HepG2 (cell line): ENCODE measurements around the gene RAB17.
A peak's percentile ranks its signal among the peaks of the same experiment; 100 is the strongest.

Experiments
- EZH2 ChIP-seq: conservative IDR thresholded peaks from 2 replicates; pipeline ENCODE4 v1.6.1; 2012; ENCODE audit warnings: mild to moderate bottlenecking, low read depth, low read length, moderate library complexity
- FOXK1 ChIP-seq: sonication (generic); formaldehyde crosslinking; IDR thresholded peaks from 2 replicates; pipeline ENCODE4 v1.4.0; 2020; ENCODE audit warnings: low read depth, missing genetic modification reagents, borderline replicate concordance
- MXI1 ChIP-seq: IDR thresholded peaks from 3 replicates; pipeline ENCODE4 v1.6.1; 2012; ENCODE audit warnings: low read depth, low read length, inconsistent platforms, borderline replicate concordance
- POLR2A ChIP-seq, 2 experiments: IDR thresholded peaks; 2 replicates each; pipeline ENCODE4 v1.6.1; 2011; ENCODE audit warnings: low read depth in 2 of 2, low read length in 2 of 2, mild to moderate bottlenecking in 1 of 2, moderate library complexity in 1 of 2; ENCODE audit not compliant: insufficient read depth in 1 of 2
- RAD21 ChIP-seq: fragments of 450-650 bp; formaldehyde crosslinking; IDR thresholded peaks from 2 replicates; pipeline ENCODE4 v1.5.0; 2020; ENCODE audit warnings: mild to moderate bottlenecking
- SAFB2 ChIP-seq: sonication (generic); formaldehyde crosslinking; IDR thresholded peaks from 2 replicates; pipeline ENCODE4 v1.5.1; 2020; ENCODE audit warnings: missing genetic modification reagents, low read depth, mild to moderate bottlenecking, borderline replicate concordance
- SALL2 ChIP-seq: sonication (generic); formaldehyde crosslinking; IDR thresholded peaks from 2 replicates; pipeline ENCODE4 v1.8.1; 2023; ENCODE audit warnings: mild to moderate bottlenecking, missing genetic modification reagents, inconsistent platforms
- TGIF2 ChIP-seq: IDR thresholded peaks from 2 replicates; pipeline ENCODE4 v1.6.1; 2016; ENCODE audit warnings: control low read depth, missing compliant biosample characterization
- YEATS2 ChIP-seq: sonication (generic); formaldehyde crosslinking; IDR thresholded peaks from 2 replicates; pipeline ENCODE4 v1.4.0; 2020; ENCODE audit warnings: missing genetic modification reagents, borderline replicate concordance
- ZNF232 ChIP-seq: sonication (generic); formaldehyde crosslinking; IDR thresholded peaks from 2 replicates; pipeline ENCODE4 v1.4.0; 2020; ENCODE audit warnings: missing genetic modification reagents, borderline replicate concordance
- TF ChIP-seq, protein P1 (sequence below), 2 experiments: IDR thresholded peaks; 2 replicates each; pipeline ENCODE4 v1.6.1; 2011 to 2012; ENCODE audit warnings: low read length in 2 of 2, borderline replicate concordance in 1 of 2, low read depth in 1 of 2, mild to moderate bottlenecking in 1 of 2, moderate library complexity in 1 of 2
- TF ChIP-seq, protein P2 (sequence below): sonication (generic); formaldehyde crosslinking; IDR thresholded peaks from 2 replicates; pipeline ENCODE4 v1.4.0; 2020; ENCODE audit warnings: mild to moderate bottlenecking, missing genetic modification reagents, borderline replicate concordance
- TF ChIP-seq, protein P3 (sequence below): sonication (generic); formaldehyde crosslinking; IDR thresholded peaks from 2 replicates; pipeline ENCODE4 v1.5.0; 2020; ENCODE audit warnings: mild to moderate bottlenecking, missing genetic modification reagents, moderate library complexity

DNA sequence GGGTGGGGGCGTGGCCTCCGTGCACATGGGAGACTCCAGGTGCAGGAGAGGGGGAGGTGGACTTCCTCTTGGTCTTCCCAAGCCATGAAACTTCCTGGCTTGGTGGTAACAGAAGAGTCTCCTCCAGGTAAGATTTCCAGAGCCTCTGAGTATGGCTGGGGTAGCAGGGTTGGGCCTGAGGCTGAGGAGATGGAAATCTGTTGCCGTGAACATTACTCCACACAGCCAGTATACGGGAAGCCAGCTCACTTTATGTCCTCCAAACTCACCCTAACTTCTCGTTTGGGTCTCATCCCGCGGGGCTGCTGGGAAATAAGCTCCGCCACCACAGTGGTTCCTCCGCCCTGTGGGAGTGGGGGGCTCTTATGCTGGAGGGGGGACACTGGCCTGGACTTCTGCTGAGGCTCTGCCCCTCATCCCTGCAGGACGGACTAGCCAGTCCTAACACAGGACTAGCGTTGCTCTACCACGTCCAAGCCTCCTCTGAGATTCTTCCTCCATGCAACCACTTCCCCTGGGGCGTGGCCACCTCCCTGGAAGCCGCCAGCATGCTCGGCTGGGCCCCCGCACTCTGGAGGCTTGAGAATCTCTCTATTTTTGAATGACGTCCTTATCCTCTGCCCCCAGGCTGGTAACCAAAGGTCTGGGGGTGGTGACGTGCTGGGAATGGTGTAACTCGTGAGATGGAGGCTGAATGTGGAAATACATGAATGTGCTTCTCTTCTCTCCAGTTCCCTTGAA, 777 bp upstream of the RAB17 start:
- TF ChIP-seq MXI1 (no peak), FOXK1 (CRISPR knock-in tag) (no peak), EZH2 (no peak), TGIF2 (CRISPR knock-in tag) (no peak), SAFB2 (CRISPR knock-in tag) (no peak), ZNF232 (no peak), SALL2 (CRISPR knock-in tag) (no peak), POLR2A (IDR thresholded peaks at IDR 0.05; ENCODE audit: insufficient read depth in 1 of 2, low read depth in 2 of 2, low read length in 2 of 2) (peak in 1 of 2 experiments; percentile 32; a peak in 1 of 4 replicates), YEATS2 (CRISPR knock-in tag) (no peak), RAD21 (CRISPR knock-in tag) (no peak)
- TF ChIP-seq, protein P1, sequence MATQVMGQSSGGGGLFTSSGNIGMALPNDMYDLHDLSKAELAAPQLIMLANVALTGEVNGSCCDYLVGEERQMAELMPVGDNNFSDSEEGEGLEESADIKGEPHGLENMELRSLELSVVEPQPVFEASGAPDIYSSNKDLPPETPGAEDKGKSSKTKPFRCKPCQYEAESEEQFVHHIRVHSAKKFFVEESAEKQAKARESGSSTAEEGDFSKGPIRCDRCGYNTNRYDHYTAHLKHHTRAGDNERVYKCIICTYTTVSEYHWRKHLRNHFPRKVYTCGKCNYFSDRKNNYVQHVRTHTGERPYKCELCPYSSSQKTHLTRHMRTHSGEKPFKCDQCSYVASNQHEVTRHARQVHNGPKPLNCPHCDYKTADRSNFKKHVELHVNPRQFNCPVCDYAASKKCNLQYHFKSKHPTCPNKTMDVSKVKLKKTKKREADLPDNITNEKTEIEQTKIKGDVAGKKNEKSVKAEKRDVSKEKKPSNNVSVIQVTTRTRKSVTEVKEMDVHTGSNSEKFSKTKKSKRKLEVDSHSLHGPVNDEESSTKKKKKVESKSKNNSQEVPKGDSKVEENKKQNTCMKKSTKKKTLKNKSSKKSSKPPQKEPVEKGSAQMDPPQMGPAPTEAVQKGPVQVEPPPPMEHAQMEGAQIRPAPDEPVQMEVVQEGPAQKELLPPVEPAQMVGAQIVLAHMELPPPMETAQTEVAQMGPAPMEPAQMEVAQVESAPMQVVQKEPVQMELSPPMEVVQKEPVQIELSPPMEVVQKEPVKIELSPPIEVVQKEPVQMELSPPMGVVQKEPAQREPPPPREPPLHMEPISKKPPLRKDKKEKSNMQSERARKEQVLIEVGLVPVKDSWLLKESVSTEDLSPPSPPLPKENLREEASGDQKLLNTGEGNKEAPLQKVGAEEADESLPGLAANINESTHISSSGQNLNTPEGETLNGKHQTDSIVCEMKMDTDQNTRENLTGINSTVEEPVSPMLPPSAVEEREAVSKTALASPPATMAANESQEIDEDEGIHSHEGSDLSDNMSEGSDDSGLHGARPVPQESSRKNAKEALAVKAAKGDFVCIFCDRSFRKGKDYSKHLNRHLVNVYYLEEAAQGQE (IDR thresholded peaks at IDR 0.05; ENCODE audit: borderline replicate concordance in 1 of 2, low read depth in 1 of 2, low read length in 2 of 2): no peak
- TF ChIP-seq, protein P2, sequence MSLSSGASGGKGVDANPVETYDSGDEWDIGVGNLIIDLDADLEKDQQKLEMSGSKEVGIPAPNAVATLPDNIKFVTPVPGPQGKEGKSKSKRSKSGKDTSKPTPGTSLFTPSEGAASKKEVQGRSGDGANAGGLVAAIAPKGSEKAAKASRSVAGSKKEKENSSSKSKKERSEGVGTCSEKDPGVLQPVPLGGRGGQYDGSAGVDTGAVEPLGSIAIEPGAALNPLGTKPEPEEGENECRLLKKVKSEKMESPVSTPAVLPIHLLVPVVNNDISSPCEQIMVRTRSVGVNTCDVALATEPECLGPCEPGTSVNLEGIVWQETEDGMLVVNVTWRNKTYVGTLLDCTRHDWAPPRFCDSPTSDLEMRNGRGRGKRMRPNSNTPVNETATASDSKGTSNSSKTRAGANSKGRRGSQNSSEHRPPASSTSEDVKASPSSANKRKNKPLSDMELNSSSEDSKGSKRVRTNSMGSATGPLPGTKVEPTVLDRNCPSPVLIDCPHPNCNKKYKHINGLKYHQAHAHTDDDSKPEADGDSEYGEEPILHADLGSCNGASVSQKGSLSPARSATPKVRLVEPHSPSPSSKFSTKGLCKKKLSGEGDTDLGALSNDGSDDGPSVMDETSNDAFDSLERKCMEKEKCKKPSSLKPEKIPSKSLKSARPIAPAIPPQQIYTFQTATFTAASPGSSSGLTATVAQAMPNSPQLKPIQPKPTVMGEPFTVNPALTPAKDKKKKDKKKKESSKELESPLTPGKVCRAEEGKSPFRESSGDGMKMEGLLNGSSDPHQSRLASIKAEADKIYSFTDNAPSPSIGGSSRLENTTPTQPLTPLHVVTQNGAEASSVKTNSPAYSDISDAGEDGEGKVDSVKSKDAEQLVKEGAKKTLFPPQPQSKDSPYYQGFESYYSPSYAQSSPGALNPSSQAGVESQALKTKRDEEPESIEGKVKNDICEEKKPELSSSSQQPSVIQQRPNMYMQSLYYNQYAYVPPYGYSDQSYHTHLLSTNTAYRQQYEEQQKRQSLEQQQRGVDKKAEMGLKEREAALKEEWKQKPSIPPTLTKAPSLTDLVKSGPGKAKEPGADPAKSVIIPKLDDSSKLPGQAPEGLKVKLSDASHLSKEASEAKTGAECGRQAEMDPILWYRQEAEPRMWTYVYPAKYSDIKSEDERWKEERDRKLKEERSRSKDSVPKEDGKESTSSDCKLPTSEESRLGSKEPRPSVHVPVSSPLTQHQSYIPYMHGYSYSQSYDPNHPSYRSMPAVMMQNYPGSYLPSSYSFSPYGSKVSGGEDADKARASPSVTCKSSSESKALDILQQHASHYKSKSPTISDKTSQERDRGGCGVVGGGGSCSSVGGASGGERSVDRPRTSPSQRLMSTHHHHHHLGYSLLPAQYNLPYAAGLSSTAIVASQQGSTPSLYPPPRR (CRISPR knock-in tag): no peak
- TF ChIP-seq, protein P3, sequence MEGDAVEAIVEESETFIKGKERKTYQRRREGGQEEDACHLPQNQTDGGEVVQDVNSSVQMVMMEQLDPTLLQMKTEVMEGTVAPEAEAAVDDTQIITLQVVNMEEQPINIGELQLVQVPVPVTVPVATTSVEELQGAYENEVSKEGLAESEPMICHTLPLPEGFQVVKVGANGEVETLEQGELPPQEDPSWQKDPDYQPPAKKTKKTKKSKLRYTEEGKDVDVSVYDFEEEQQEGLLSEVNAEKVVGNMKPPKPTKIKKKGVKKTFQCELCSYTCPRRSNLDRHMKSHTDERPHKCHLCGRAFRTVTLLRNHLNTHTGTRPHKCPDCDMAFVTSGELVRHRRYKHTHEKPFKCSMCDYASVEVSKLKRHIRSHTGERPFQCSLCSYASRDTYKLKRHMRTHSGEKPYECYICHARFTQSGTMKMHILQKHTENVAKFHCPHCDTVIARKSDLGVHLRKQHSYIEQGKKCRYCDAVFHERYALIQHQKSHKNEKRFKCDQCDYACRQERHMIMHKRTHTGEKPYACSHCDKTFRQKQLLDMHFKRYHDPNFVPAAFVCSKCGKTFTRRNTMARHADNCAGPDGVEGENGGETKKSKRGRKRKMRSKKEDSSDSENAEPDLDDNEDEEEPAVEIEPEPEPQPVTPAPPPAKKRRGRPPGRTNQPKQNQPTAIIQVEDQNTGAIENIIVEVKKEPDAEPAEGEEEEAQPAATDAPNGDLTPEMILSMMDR (CRISPR knock-in tag): no peak
